HG03342 (cell line): Measurements from ENCODE around the gene KRT32.
"Not testable (repeated sequence)": the region's sequence is repeated elsewhere in the genome, so short reads cannot be mapped to it uniquely, and the experiment has no call there.

Source experiments
- ATAC-seq: cut with Tn5 transposase; IDR thresholded peaks from one replicate; pipeline ENCODE4 v1.9.1; 2021; ENCODE audit warnings: mild to moderate bottlenecking, moderate library complexity; ENCODE audit not compliant: unreplicated experiment

The KRT32 gene

DNA sequence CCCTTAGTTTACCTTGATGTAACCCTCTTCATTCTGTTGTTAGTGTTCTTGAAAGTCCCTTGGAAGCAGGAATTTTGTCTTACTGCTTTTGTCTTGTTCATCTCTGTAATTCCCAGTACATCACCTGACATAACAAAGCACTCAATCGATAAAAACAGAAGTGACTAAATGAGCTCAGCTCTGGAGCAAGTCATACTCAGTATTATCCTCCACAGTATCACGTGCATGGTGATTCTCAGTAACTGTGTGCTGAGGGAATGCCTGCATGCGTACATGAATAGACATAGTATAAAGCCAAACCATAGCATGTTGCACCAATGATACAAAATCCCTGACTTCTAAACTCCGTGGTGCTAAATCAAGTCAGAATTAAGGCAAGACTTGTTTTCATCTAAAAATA, 33.6 kb downstream of the KRT32 start:
- no peak for ATAC-seq

GRCh38 chr17:41430376-41430775, 36.8 kb downstream of the KRT32 start:
- ATAC-seq, result not testable (repeated sequence)

GRCh38 chr17:41429667-41430066, 37.5 kb downstream of the KRT32 start:
- no peak for ATAC-seq

- ATAC-seq, result no peak
These were observed 38.4 kb downstream of the KRT32 start for GRCh38 chr17:41428591-41429291.

GRCh38 chr17:41424111-41424635, 43.0 kb downstream of the KRT32 start, which contains the start of gene KRT37:
Gene KRT37 (minus strand): TSS chr17:41424585. CDS start chr17:41424523, 62 bp downstream.
- no peak for ATAC-seq

DNA sequence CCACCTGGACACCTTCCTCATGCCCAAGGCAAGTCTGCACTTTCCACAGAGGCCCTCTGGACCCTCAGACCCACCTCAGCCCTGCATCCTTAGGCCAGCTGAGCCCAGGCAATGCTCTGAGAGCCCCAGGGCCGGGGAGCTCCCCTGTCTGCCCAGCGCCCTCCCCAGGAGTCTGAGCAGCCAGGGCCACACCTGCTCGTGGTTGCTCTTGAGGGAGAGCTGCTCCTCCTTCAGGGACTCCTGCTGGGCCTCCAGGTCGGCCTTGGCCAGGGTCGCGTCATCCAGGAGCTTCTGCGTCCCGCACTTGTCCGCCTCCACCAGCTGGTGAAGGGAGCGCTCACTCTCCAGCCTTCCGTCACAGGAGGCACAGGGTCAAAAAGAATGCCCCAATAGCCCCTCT, 44.6 kb downstream of the KRT32 start:
- ATAC-seq, result not testable (repeated sequence)

GRCh38 chr17:41421617-41422016, 45.6 kb downstream of the KRT32 start:
- ATAC-seq, result no peak

GRCh38 chr17:41421116-41421515, 46.1 kb downstream of the KRT32 start:
- ATAC-seq, result no peak

- no peak for ATAC-seq
These were observed 47.1 kb downstream of the KRT32 start for GRCh38 chr17:41420134-41420533.

DNA sequence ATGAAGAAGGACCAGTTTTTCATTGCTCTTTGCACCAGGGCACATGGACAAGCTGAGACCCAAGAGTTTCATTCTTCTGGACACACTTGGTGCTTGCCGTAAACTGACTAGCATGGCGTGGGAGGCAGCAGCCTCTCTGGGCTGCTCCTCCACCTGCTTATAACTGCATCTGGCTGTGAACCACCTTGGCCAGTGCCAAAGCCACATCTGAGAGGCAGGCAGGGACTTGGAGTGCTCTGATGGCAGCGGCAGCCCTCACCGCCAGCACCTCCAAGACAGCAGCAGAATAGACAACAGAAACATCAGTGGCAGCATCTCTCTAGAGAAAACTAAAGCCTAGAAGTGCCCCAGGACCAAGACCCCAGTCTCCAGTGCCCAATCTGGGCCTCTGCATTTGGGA, 47.5 kb downstream of the KRT32 start:
- ATAC-seq, result no peak

DNA sequence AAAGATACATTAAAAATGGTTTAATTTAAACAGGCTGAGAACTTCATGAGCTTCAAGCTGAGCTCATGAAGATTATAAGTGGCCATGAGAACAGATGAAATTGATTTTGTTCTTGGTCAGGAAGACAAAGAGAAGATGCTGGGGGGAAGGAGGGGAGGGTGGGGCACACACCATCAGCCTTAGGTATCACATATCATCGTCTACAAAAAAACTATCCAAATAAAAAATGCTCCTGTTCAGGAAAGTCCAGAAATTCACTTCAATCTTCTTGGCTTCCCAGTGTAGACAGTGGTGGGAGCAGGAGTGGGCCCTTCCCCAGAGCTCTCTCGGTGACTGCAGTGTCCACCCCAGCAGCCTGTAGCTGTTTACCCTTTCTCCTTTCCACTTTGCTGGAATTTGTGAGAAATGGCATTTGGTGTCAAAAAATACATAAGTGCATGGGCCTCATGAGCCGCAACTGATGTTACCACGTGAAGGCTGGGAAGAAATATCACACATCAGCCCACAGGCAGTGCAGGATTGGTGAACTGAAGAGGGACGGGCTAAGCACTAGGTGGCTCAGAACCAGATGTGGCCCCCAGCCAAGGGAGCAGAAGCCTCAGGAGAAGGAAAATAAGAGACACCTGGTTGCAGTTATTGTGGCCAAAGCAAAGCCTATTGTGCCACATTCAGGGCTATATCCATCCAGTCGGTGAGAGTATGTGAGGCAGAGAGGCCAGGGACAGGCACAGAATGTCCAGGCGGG, 48.9 kb downstream of the KRT32 start:
- no peak for ATAC-seq

GRCh38 chr17:41417576-41418015, 49.6 kb downstream of the KRT32 start:
- ATAC-seq, result no peak

- ATAC-seq, result no peak
These were observed 50.1 kb downstream of the KRT32 start for GRCh38 chr17:41417127-41417526.

GRCh38 chr17:41416479-41416878, 50.7 kb downstream of the KRT32 start:
- ATAC-seq, result no peak

DNA sequence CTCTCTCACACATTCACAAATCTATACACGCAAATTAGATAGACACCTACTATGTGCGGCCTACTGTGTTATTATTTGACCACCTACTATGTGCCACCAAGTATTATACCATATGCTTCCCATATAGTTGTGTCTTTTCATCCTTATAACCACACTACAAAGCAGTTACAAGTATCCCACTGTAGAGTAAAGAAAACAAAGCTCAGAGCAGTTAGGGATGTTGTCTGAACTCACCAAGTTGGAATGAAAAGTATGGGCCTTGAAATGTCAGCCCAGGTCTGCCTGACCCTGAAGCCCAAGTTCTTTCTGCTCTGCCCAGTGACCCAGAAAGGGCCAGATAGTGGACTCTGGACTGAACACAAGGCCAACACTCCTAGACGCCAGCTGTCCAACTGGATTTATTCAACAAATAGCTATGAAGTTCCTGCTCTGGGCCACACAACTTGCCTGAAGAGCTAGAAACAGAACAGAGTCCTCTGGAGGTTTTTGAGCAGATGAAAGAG, 51.3 kb downstream of the KRT32 start:
- ATAC-seq, result no peak

GRCh38 chr17:41415411-41415810, 51.8 kb downstream of the KRT32 start:
- no peak for ATAC-seq

- no peak for ATAC-seq
These were observed 53.2 kb downstream of the KRT32 start for GRCh38 chr17:41413982-41414381.

GRCh38 chr17:41413353-41413957, 53.7 kb downstream of the KRT32 start:
- no peak for ATAC-seq

DNA sequence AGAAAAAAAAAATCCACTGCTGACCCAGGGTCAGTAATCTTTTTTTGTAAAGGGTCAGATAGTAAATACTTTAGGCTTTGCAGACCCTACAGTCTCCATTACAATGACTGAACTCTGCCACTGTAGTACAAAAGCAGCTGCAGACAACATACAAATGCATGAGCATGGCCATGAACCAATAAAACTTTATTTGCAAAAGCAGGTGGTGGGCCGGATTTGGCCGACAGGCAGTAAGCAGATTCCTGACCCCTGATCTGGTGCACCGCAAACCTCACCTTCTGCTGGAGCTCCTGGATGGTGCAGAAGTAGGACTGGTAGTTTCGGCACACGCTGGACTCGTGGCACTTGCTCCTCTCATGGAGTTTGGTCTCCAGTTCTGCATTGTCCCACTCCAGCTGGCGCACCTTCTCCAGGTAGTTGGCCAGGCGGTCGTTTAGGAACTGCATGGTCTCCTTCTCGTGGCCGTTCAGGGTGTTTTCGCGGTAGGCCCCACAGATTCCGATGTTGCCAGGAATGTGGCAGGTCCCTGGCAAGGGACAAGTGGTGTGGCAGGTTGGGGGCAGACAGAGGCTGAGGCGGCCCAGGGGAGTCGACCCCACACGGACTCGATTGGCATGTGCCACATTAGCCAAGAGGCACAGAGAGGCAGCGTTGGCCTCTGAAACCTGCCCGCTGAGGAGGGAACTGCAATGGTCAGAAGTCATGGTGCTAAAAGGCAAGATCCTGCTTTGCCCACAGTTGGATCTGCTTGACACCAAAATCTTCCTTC, 55.9 kb downstream of the KRT32 start:
- ATAC-seq, result no peak
